Right lobe of liver (tissue), 4 donors: ENCODE measurements around the gene SARS2.

Experiments
- POLR2A ChIP-seq: fragments of 450-650 bp; IDR thresholded peaks from one replicate; pipeline ENCODE4 v1.6.1; 2017; ENCODE audit warnings: antibody characterized with exemption, mild to moderate bottlenecking
- TF ChIP-seq, protein P1 (sequence below), 4 donors: fragments of 200-600 bp in 3 of 4; fragments of 450-650 bp in 1 of 4; IDR thresholded peaks; one replicate each; pipeline versions ENCODE4 v1.5.1 to v1.8.0; 2016 to 2022; ENCODE audit warnings: antibody characterized with exemption in 4 of 4, mild to moderate bottlenecking in 2 of 4
- donor health status: DM: no; HTN: no; CAD: no.
- donor health status: DM: no; HTN: no; CAD: no.
- donor health status: DM: no; HTN: yes; CAD: no.

DNA sequence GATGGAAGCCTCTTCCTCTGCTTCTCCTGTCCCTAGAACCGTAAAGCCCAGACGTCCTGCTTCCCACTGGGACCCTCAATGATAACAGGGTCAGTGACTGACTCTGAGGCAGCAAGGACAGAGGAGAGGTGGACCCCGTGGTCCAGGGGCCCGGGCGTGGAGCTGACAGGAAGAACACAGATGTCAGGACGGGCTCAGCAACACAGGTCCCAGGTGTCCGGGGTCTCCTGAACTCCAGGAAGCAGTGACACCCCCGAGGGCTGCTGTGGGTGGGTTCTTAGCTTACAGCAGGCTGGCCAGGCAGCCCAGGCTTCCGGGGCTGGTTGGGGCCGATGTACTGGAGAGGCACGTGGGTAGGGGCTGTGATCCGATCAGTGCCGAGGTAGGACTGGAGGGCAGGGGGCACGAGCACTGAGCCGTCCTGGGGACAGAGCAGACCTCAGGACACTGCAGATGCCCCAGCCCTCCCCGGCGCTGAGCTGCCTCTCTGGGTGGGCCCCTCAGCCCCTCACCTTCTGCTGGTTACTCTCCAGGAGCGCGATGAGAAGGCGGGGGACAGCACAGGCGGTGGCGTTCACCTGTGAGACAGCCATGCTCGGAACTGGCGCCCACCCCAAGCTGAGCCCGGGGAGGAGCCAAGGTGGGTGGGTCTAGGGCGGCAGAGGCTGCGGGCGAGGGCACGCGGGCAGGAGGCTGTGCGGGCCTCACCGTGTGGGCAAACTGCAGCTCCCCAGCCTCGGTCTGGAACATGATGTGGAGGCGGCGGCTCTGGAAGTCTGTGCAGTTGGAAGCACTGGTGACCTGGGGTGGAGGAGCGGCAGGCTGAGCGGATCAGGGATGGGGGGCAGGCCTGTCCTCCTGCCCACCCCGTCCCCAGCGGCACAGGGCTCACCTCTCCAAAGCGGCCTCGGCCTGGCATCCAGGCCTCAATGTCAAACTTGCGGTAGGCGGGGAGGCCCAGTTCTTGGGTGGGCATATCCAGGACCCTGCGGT, 14.9 kb downstream of the SARS2 start:
- TF ChIP-seq POLR2A = no peak
- TF ChIP-seq, protein P1, sequence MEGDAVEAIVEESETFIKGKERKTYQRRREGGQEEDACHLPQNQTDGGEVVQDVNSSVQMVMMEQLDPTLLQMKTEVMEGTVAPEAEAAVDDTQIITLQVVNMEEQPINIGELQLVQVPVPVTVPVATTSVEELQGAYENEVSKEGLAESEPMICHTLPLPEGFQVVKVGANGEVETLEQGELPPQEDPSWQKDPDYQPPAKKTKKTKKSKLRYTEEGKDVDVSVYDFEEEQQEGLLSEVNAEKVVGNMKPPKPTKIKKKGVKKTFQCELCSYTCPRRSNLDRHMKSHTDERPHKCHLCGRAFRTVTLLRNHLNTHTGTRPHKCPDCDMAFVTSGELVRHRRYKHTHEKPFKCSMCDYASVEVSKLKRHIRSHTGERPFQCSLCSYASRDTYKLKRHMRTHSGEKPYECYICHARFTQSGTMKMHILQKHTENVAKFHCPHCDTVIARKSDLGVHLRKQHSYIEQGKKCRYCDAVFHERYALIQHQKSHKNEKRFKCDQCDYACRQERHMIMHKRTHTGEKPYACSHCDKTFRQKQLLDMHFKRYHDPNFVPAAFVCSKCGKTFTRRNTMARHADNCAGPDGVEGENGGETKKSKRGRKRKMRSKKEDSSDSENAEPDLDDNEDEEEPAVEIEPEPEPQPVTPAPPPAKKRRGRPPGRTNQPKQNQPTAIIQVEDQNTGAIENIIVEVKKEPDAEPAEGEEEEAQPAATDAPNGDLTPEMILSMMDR (IDR thresholded peaks at IDR 0.05) = no peak
